ENCODE results near the gene NLK.

Gene NLK

DNA sequence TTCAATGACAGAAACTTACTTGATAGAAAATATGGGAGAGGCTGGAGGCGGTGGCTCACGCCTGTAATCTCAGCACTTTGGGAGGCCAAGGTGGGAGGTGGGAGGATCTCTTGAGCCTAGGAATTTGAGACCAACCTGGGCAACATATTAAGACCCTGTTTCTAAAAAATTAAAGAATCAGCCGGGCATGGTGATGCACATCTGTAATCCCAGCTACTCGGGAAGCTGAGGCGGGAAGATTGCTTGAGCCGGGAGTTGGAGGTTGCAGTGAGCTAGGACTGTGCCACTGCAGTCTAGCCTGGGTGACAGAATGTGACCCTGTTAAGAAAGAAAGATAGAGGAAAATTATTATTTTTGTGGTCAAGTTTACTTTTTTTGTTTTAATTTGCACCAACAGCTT, 2.1 kb upstream of the NLK start:
- DNase-seq (ENCODE audit: low read depth in 2 of 2) = no peak

DNA sequence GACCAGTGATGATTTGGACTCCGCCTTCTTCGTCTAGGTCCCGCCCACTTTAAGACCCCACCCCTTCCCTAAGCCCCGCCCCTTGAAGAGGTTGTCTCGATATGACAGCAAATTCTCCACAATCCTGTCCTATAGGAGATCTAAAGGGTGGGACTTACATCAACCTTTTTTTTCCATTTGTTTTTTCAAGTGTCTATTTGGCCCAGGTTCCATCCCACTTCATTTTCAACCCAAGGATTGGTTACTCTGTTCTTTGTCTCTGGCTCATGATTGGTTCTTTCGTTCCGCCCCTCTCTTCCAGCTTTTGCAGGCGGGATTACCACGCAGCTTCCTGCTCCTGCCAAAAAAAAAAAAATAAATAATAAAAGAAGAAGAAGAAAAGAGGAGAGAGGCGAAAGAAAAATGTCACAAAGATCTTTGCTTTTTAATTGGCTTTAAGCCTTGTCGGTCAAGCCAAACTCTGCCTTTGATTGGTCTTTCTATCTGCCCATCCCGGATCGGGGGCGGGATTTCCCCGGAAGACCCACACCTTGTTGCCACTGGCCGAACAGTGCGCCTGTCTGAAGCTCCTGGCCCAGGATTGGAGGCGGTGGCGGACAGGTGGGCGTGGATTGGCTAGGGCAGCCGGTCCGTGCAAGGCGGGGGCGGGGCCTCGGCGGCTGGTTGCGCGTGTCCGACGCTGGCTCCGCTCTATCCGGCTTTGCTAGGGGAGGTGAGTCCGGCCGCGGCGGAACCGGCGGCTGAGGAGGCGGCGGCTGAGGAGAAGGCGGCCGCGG, 1.2 kb upstream of the NLK start:
- DNase-seq (ENCODE audit: low read depth in 2 of 2) = peak; percentile 97 to 98

DNA sequence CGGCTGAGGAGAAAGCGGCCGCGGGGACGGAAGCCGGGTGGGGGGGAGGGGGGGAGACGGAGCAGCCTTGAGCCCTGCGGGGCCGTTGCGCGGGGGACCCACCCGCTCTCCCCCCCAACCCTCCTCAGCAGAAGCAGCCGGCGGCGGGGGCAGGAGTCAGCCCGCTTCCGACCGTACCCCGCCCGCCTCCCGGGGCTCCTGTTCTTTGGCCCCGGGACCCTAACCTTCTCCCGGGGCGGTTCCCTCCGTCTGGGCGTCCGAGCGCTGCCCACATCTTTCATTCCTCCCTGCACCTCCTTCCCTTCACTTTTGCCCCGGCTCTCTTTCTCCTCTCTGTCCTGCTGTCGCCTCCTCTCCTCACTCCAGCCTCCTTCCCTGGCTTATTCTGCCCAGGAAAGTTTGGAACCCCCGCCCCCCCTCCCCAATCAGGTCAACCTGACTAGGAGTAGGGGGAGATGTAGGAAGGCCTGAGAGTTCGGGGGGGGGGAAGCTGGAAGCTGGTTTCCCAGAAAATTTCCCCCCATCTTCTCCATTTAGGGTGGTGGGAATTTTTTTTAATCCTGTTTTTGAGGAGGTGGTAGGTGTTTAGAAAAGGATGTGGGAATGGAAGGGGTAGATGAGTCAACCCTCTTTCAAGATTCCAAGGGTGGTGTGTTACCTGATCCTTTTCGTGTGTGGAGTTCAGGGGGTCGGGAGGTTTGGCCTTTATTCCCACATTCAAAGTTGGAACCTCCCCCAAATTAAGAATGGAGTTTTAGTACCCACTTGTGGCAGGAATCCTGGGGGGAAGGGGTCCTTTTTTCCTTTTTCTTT, 427 bp upstream of the NLK start:
- DNase-seq (ENCODE audit: low read depth in 2 of 2) = no peak

DNA sequence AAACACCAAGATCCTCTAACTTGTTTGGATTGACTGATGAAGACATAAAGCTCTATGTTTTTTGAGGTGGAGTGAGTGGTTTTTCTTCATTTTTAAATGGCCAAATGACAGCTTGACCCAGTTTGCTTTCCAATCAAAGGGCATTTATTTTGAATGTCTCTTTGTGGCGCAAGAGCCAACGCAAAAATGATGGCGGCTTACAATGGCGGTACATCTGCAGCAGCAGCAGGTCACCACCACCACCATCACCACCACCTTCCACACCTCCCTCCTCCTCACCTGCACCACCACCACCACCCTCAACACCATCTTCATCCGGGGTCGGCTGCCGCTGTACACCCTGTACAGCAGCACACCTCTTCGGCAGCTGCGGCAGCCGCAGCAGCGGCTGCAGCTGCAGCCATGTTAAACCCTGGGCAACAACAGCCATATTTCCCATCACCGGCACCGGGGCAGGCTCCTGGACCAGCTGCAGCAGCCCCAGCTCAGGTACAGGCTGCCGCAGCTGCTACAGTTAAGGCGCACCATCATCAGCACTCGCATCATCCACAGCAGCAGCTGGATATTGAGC, 329 bp downstream of the NLK start:
- DNase-seq (ENCODE audit: low read depth in 2 of 2) = no peak

DNA sequence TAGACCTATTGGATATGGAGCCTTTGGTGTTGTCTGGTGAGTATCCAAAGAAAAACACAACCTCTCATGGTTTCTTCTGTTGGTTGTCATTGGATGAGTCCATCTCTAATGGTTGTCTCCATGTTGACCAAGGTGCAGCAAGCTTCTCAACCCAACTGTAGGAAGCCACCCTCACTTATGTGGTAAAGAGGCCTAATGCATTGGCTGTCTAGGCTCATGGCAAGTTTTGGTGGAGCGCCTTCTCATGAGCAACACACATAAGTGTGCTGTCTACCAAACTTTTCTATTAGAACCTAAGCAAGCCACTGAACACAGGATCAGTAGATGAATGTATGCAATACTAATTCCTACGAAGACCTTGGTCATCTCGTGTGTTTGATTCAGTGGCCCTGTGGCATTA, 819 bp downstream of the NLK start:
- DNase-seq (ENCODE audit: low read depth in 2 of 2) = no peak

DNA sequence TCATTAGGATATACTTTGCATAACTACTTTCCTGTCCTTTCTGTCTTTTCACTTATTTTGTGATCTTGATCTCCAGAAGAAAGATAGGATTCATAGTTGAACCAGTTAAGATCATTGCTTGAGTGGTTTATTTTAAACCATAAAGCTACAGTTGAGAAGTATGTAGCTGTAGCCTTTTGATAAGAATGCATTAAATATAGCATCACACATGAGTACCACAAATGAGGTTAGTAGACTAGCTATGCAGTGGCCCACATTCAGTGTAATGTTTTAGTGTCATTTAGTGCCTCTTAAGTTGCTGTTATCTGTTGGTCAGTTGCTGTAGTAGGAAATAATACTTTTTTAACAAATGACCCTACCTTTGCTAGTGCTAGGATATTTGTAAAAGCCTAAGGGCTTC, 1.3 kb downstream of the NLK start:
- DNase-seq (ENCODE audit: low read depth in 2 of 2) = no peak

DNA sequence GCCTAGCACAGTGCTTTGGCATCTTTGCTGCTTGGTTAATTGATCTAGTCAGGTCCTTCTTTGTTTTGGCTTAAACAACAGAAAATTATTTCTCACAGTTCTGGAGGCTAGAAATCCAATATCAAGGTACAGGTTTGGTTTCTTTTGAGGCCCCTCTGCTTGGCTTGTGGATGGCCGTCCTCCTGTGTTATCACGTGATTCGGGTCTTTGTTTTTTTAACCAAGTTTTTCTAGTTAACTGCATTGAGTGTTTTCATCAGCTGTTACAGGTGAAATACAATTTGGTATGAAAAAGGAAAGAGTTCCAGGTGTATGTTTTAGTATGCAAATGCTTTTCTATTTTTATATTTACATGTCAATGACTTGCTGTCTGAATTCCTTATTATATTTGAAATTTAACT, 2.8 kb downstream of the NLK start:
- no peak for DNase-seq (ENCODE audit: low read depth in 2 of 2)

DNA sequence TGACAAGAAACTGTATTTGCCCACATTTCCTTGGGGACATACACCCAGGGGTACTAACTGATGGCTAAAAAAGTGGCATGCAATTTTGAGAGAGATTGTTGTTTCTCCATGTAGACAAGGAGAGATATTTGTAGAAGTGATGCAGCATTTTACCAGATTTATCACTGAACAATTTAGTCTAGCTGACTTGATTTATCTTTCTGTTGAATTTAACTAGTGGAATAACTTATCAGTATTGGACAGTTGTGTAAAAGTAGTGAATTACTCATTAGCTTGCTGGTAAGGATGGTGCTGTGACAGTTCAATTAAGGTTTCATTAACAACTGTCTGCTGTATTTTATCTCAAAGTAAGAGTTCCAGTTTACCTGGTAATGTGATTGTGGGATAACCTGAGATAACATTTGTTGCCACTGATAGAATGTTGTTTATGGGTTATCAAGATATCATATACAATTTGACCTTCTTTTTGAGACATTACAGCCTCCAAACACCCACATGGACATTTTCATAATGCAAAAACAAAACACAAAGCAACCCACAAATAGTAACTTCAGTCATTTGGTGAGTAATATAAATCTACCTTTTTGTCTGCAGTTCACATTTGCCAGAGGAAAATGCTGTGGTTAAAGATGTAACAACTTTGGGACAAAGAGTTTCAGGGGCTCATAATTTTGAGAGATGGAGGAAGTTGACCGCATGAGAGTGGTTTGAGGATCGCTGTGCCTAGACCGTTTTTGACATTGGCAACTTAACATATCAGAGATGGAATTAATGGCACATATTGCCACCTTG, 3.8 kb downstream of the NLK start:
- no peak for DNase-seq (ENCODE audit: low read depth in 2 of 2)

DNA sequence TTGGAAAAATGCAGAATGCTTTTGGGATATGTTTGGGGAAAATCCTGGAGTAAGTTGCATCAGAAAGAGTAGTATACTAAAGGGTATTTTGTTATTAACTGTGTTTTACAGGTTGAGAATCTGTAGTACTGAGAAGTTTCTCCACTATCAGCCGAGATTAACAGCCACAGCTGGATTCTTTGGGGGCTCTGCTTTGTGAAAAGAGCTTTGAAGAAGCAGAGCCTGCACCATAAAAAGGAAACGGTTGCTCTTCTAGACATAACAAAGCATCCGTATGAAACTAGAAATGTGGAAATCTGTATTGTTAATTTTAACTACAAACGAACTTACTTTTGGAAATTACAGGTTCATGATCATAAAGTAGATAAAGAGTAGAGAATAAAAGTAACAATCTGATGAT, 5.3 kb downstream of the NLK start:
- DNase-seq (ENCODE audit: low read depth in 2 of 2) = no peak

DNA sequence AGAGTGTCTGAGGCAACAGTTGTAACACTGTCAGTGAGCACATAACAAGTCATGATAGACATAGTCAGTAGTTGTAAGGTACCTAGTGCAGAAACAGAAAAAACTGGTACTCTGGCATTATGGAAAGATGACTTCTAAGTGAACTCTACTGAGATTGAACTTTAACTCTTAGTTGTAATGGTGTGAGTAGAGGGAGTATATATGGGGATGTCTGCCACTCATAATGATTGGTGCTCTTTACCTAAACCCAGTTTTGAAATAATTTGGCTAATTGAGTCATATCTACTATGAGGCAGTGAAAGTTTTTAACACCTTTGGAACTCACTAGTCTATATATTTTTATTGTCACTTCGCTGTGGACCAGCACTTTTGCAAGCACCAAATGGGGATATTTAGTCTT, 6.6 kb downstream of the NLK start:
- no peak for DNase-seq (ENCODE audit: low read depth in 2 of 2)

DNA sequence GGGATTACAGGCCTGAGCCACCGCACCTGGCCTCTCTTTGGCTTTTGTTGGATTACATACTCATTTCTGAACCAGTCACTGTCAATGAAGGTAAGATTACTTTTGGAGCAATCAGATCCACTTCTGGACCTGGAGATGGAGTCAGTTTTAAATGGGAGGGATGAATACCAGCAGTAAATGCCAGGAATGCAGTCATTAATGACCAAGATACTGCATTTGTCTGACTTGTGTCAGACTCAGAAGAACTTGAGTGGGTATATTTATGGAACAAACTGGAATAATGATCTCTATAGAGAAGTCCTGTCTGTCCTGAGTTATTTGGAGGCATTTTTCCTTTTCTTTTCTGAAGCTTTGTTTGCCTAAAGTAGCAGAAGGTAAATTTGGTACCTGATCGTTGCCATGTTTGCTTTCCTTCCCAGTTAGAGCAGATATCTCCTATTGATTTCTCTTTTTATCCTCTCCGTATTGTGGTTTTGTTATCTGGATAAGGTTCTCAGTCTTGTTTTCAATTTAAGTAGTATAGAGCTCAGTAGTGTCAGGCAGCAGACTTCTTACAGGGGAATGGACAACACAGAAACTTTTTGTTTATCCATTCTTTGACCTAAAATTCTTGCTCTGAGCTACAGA, 10.7 kb downstream of the NLK start:
- no peak for DNase-seq (ENCODE audit: low read depth in 2 of 2)

DNA sequence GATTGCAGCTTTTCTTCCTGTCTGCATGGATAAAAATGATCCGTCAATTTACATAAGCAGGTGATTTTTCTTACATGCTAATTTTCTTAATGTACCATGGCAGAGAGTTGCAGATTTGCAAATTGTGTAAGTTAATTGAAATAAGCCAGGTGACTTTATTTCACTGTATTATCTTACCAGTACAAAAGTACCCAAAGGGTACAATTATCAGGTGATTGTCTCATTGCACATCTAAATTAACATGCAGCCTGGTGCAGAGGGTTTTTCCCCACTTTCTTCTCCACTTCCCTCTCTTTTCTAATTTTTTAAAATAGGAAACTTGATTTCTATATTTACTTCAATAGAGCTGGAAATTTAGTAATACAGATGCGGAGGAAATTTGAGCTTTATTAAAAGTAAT, 11.2 kb downstream of the NLK start:
- no peak for DNase-seq (ENCODE audit: low read depth in 2 of 2)

DNA sequence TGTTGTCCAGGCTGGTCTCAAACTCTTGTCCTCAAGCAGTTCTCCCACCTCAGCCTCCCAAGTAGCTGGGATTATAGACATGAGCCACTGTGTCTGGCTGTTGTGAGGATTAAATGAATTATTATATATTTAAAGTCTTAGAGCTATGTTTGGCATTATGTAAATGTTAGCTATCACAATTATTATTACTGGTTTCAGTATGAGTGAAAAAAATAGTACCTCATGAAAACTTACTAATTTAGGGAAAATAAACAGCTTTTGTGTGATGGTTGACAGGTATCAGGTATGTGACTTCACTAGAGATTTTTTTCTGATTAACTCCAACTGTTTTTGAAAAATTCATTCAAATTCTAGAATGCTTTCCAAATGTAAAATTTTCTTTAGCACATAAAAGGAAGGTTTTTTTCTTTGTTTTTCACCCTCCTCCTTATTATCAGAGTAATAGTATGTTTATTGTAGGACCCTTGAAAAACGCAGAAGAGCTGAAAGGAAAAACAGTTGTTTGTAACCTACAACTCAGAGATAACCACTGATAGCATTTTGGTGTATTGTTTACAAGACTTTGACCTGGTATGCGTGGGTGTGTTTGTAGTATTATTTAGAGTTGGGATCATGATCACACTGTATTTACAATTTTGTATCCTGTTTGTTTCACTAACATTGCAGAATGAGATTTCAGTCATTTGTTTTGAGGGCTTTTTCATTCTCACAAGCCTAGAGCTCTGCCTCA, 13.2 kb downstream of the NLK start:
- DNase-seq (ENCODE audit: low read depth in 2 of 2) = no peak

DNA sequence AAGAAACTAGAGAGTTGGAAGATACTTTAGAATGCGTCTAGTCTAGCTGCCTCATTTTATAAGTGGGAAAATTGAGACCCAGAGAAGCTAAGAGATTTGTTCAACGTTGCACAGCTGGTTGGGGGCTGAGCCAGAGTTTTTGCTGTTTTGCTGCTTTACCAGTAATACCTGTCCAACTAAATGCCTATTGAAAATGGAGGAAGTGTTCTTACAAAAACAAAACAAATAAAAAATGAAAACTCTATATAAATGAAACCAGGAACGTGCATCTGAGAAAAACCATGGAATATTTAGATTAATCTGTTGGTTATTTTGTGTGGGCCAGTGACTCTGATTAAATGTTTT, 13.8 kb downstream of the NLK start:
- DNase-seq (ENCODE audit: low read depth in 2 of 2) = no peak

DNA sequence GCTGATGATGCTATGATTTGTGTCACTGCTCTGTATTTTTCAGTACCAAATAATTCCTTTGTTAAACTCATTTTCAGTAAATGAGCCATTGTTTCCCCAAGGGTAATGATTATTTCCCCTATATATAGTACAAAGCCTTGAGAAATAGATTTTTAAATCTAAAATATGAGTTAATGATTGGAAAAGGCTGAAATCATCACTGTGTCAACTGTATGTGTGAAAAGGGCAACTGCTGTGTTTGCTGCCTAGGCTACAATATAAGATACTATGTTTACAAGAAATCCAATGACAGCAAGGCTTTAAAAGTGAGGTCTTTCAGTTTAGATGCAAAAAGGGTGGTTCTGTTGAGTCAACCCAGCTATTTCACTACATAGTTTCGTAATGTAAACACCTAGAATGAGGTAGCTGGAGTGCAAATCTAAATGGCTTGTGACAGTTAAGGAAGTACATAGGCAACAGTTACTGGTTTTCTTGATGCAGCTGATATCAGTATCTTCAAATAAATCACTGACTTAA, 15.3 kb downstream of the NLK start:
- no peak for DNase-seq (ENCODE audit: low read depth in 2 of 2)

DNA sequence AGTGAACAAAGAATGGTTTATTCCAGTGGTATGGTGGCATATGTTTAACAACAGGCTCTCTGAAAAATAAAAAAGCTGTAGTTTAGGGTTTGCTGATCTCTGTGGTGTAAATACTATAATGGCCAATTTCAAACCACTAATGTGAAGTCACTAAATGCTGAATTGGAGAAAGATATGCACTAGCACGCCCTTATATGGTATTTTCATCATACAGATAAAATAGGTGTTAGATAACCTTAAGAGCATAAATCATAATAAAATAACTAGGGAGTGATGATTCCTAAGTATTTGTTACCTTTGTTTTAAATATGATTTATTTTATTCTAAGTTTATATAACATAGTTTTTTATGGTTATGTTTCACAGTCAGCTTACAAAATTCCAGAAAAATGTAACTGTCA, 17.2 kb downstream of the NLK start:
- DNase-seq (ENCODE audit: low read depth in 2 of 2) = no peak

DNA sequence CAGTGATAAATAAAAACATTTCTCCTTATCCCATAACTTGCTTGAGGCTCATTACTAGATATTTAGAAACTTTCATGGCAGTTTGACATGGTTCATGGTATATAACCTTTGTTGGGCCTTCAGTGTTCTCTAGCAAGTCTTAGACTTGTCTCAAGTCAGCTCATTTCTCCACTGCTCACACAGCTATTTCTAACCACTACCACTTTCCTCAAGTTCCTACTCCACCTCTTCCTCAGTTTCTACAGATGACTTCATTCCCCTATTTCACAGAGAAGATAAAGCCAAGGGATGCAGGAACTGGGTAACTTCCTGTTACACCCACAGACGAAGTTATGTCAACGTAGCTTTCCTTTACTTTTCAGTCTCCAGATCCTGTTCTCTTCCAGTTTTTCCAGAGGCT, 23.2 kb downstream of the NLK start:
- DNase-seq (ENCODE audit: low read depth in 2 of 2) = no peak

DNA sequence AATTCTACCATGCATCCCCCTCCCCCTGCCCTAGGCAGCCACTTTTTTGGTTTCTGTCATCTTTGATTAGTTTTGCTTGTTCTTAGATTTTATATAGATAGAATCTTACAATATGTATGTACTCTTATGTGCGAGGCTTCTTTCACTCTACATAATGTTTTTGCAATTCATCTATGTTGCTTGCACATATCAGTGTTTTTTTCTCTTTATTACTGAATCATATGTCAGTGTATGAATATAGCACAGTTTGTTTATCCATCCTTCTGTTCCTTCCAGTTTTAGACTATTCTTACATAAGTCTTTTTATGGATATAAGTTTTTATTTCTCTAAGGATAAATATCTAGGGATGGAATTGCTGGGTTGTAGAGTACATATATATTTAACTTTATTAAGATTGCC, 26.6 kb downstream of the NLK start:
- no peak for DNase-seq (ENCODE audit: low read depth in 2 of 2)

DNA sequence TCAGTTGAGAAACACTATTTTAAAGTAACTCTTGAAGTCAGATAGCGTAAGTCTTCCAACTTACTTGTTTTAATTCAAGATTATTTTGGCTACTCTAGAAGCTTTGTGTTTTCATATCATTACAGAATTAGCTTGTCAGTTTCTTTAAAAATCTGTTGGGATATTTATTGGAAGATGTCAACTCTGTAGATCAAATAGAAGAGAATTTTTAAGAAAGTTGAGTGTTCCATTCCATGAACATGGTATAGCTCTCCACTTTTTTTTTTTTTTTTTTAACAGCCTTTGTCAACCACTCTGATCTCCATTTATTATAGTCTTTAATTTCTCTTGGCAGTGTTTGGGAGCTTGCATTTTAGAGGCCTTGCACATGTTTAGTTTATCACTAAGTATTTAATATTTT, 28.7 kb downstream of the NLK start:
- DNase-seq (ENCODE audit: low read depth in 2 of 2) = no peak

DNA sequence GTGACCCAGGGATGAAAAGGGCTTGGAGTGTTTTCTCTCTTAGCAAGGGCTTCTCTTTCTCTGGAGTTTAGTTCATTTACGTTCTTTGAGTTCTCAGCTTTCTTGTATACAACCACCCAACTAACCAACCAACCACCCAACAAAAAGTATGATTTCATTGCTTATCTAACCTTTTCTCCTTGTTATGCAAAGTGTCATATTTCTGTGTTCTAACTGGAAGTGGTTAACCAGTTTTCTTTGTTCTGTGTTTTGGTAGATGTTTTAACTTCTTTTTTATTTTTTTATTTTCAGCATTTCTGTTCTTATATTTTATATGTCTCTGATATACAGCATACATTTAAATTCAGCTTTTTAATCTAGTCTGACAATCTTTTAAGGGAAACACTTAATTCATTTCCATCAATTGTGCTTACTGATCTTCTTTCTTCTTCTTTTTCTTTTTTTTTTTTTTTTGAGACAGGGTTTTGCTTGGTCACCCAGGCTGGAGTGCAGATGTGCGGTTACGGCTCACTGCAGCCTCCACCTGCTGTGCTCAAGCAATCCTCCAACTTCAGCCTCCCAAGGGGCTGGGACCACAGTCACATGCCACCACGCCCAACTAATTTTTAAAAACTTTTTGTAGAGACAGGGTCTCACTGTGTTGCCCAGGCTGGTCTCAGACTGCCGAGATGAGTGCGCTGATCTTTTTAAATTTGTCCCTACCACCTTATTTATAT, 29.6 kb downstream of the NLK start:
- DNase-seq (ENCODE audit: low read depth in 2 of 2) = no peak

Data from stimulated activated CD4-positive, alpha-beta T cell treated with anti-CD3 and anti-CD28 coated beads, Interleukin-1b, Interleukin-23, amount 100 ng/mL, for 1 hour (primary cell).